Omental fat pad (tissue), 4 donors: Measurements from ENCODE around the gene TP53I11. TPM values are rescaled to one million over a fixed set of nuclear protein-coding genes. Genes with fewer than 3 reads are reported as not detected.

ENCODE experiments used
- ATAC-seq: fragments of 150-250 bp; one replicate; pipeline ENCODE4 v1.9.1; 2016; ENCODE audit warnings: mild to moderate bottlenecking, moderate library complexity; ENCODE audit not compliant: low FRiP score
- DNase-seq: peaks from one replicate; pipeline ENCODE4 v3.0.0-alpha.2; 2019; ENCODE audit warnings: low spot score
- CTCF ChIP-seq, 3 donors: fragments of 450-650 bp; IDR thresholded peaks; one replicate each; pipeline ENCODE4 v1.5.1; 2016 to 2017; ENCODE audit warnings: antibody characterized with exemption in 3 of 3, mild to moderate bottlenecking in 3 of 3, moderate library complexity in 2 of 3
- total RNA-seq, 4 donors: library from RNA; depleted of rRNA; stranded (reverse); fragments of >200 nt; gene quantifications; one replicate each; pipeline ENCODE4 v1.1.0, GENCODE V29; 2016

TP53I11 gene
- total RNA-seq, 4 donors from 2014 or later: 64.4 to 175 (median 99.1) TPM

- DNase-seq: no peak
- ATAC-seq: no peak
- no peak for TF ChIP-seq CTCF (IDR thresholded peaks at IDR 0.05)
These were observed 40.1 kb downstream of the TP53I11 start for GRCh38 chr11:44910591-44910990.

GRCh38 chr11:44909557-44909956 lies 41.1 kb downstream of the TP53I11 start:
- ATAC-seq (no peak), DNase-seq (no peak)
- no peak for TF ChIP-seq CTCF (IDR thresholded peaks at IDR 0.05)

- DNase-seq (no peak), ATAC-seq (no peak)
- no peak for TF ChIP-seq CTCF (IDR thresholded peaks at IDR 0.05)
These were observed 44.0 kb downstream of the TP53I11 start for GRCh38 chr11:44906649-44907048.

- ATAC-seq (no peak), DNase-seq (no peak)
- no peak for TF ChIP-seq CTCF (IDR thresholded peaks at IDR 0.05)
These were observed 45.4 kb downstream of the TP53I11 start for GRCh38 chr11:44905131-44905866.

GRCh38 chr11:44904261-44905020 lies 46.2 kb downstream of the TP53I11 start:
- no peak for TF ChIP-seq CTCF (IDR thresholded peaks at IDR 0.05)
- ATAC-seq (no peak), DNase-seq (no peak)

- ATAC-seq (no peak), DNase-seq (no peak)
- TF ChIP-seq CTCF (IDR thresholded peaks at IDR 0.05): no peak
These were observed 47.2 kb downstream of the TP53I11 start for GRCh38 chr11:44903518-44903917.

GRCh38 chr11:44903035-44903434 lies 47.6 kb downstream of the TP53I11 start:
- no peak for ATAC-seq
- TF ChIP-seq CTCF (IDR thresholded peaks at IDR 0.05): no peak
- DNase-seq: no peak
